ENCODE results near the gene KRTAP4-7.

GRCh38 chr17:41098481-41098880, 14.5 kb downstream of the KRTAP4-7 start:
- TF ChIP-seq CTCF (conservative IDR thresholded peaks at IDR 0.05; ENCODE audit: low read depth in 2 of 2) (no peak), POLR2AphosphoS5 (IDR thresholded peaks at IDR 0.05; ENCODE audit: low read depth) (no peak), JUNB (IDR thresholded peaks at IDR 0.05; ENCODE audit: unreplicated experiment) (no peak), EZH2 (IDR thresholded peaks at IDR 0.05; ENCODE audit: low read depth, unreplicated experiment) (no peak), REST (IDR thresholded peaks at IDR 0.05; ENCODE audit: unreplicated experiment) (no peak), EZH2phosphoT487 (IDR thresholded peaks at IDR 0.05; ENCODE audit: unreplicated experiment) (no peak), ZNF331 (CRISPR knock-in tag; IDR thresholded peaks at IDR 0.05; ENCODE audit: low read depth) (no peak), ZNF114 (CRISPR knock-in tag; IDR thresholded peaks at IDR 0.05) (no peak), CREB1 (CRISPR knock-in tag; IDR thresholded peaks at IDR 0.05; ENCODE audit: low read depth) (no peak), STAT1 (IDR thresholded peaks at IDR 0.05; ENCODE audit: unreplicated experiment) (no peak)

Measured in GM23338 (cell line).